SU-DHL-6 (cell line): ENCODE measurements around the gene ORMDL3.

ENCODE experiments used
- H2AFZ ChIP-seq: fragments of 200-600 bp; sonication (generic); 2 replicates; pipeline ENCODE4 v1.6.1; 2014; ENCODE audit warnings: low read depth, mild to moderate bottlenecking, moderate library complexity, mixed read lengths, antibody characterized with exemption, low read length; ENCODE audit not compliant: severe bottlenecking
- H3F3A ChIP-seq: fragments of 200-600 bp; shearing (Covaris generic); 2 replicates; pipeline ENCODE4 v1.6.0; 2016; ENCODE audit warnings: antibody characterized with exemption, mild to moderate bottlenecking; ENCODE audit not compliant: insufficient read depth
- H3K27ac ChIP-seq: fragments of 200-600 bp; sonication (generic); 2 replicates; pipeline ENCODE4 v1.5.1; 2016; ENCODE audit warnings: low read depth, mild to moderate bottlenecking, low read length, moderate library complexity, mixed read lengths
- H3K27me3 ChIP-seq: fragments of 200-600 bp; sonication (generic), shearing (Covaris generic); 2 replicates; pipeline ENCODE4 v1.6.0; 2014; ENCODE audit warnings: mild to moderate bottlenecking, low read length
- H3K36me3 ChIP-seq: fragments of 200-600 bp; sonication (generic); 2 replicates; pipeline ENCODE4 v1.6.1; 2014; ENCODE audit warnings: mild to moderate bottlenecking, low read length, mixed read lengths
- H3K4me2 ChIP-seq: fragments of 300-600, 200-600 bp; shearing (Covaris generic), sonication (generic); 2 replicates; pipeline ENCODE4 v1.6.0; 2014; ENCODE audit warnings: low read length, low read depth, mild to moderate bottlenecking; ENCODE audit not compliant: poor library complexity, severe bottlenecking
- H3K4me3 ChIP-seq: fragments of 200-600 bp; sonication (generic); 2 replicates; pipeline ENCODE4 v1.5.1; 2014; ENCODE audit warnings: antibody characterized with exemption, low read length, mild to moderate bottlenecking, mixed read lengths; ENCODE audit not compliant: insufficient read depth, poor library complexity, severe bottlenecking
- H3K79me2 ChIP-seq: fragments of 200-600 bp; sonication (generic); 2 replicates; pipeline ENCODE4 v1.6.1; 2014; ENCODE audit warnings: mild to moderate bottlenecking, low read length, moderate library complexity; ENCODE audit not compliant: insufficient read depth
- H3K9ac ChIP-seq: fragments of 200-600 bp; sonication (generic); 2 replicates; pipeline ENCODE4 v1.7.0; 2014; ENCODE audit warnings: mild to moderate bottlenecking, low read length
- H3K9me2 ChIP-seq: fragments of 200-600 bp; sonication (generic); replicated peaks from 2 replicates; pipeline ENCODE4 v1.6.1; 2014; ENCODE audit warnings: low read length; ENCODE audit not compliant: insufficient read depth
- H3K9me3 ChIP-seq: fragments of 200-600 bp; sonication (generic); 2 replicates; pipeline ENCODE4 v1.6.1; 2014; ENCODE audit warnings: low read length, mixed read lengths; ENCODE audit not compliant: insufficient read depth
- H4K20me1 ChIP-seq: fragments of 200-600 bp; sonication (generic); 2 replicates; pipeline ENCODE4 v1.6.1; 2014; ENCODE audit warnings: low read depth, mild to moderate bottlenecking, antibody characterized with exemption, low read length, moderate library complexity, mixed read lengths
- EZH2phosphoT487 ChIP-seq: fragments of 200-600 bp; sonication (generic), shearing (Covaris generic); conservative IDR thresholded peaks from 2 replicates; pipeline ENCODE4 v1.6.1; 2018; ENCODE audit warnings: mild to moderate bottlenecking, antibody characterized with exemption, low read length, moderate library complexity, mixed read lengths
- TF ChIP-seq, protein P1 (sequence below): fragments of 200-600 bp; sonication (generic); IDR thresholded peaks from one replicate; pipeline ENCODE4 v1.5.1; 2017; ENCODE audit warnings: antibody characterized with exemption, mild to moderate bottlenecking, low read length, moderate library complexity; ENCODE audit not compliant: insufficient read depth, poor library complexity, severe bottlenecking

ORMDL3 gene

DNA sequence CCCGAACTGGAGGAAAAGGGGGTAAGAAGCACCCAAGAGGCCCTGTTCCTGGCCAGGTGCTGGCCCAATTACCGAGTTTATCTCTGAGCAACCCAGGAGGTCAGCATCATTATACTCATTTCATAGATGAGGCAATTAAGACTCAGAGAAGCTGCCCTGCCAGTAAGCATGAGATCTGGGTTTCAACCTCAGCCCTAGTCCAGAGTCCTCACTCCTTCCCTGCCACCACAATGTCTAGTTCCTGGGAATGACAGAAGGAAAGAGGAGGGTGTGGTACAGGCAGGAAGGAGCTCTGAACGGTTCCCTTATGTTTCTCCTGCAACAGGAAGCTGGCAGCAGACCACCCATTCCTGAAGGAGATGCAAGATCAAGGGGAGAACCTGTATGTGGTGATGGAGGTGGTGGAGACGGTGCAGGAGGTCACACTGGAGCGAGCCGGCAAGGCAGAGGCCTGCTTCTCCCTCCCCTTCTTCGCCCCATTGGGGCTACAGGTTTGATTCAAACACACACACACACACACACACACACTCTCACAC lies 42.8 kb upstream of the ORMDL3 start:
- Histone ChIP-seq H3F3A (no peaks in the 10 kb centered on the region), H3K36me3 (no peaks in the 10 kb centered on the region), H3K79me2 (no peaks in the 10 kb centered on the region), H3K27me3 (no peaks in the 10 kb centered on the region), H3K9me3 (no peaks in the 10 kb centered on the region), H3K9me2 (no peaks in the 10 kb centered on the region), H3K9ac (no peak overlapping the region), H3K4me2 (no peak overlapping the region), H3K27ac (no peak overlapping the region), H2AFZ (no peak overlapping the region), H3K4me3 (no peak overlapping the region), H4K20me1 (no peaks in the 10 kb centered on the region)
- TF ChIP-seq, protein P1, sequence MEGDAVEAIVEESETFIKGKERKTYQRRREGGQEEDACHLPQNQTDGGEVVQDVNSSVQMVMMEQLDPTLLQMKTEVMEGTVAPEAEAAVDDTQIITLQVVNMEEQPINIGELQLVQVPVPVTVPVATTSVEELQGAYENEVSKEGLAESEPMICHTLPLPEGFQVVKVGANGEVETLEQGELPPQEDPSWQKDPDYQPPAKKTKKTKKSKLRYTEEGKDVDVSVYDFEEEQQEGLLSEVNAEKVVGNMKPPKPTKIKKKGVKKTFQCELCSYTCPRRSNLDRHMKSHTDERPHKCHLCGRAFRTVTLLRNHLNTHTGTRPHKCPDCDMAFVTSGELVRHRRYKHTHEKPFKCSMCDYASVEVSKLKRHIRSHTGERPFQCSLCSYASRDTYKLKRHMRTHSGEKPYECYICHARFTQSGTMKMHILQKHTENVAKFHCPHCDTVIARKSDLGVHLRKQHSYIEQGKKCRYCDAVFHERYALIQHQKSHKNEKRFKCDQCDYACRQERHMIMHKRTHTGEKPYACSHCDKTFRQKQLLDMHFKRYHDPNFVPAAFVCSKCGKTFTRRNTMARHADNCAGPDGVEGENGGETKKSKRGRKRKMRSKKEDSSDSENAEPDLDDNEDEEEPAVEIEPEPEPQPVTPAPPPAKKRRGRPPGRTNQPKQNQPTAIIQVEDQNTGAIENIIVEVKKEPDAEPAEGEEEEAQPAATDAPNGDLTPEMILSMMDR: no peak
- TF ChIP-seq EZH2phosphoT487: no peak

GRCh38 chr17:39969375-39969774 lies 42.0 kb upstream of the ORMDL3 start:
- Histone ChIP-seq H3K36me3 (no peaks in the 10 kb centered on the region), H3K27ac (no peak overlapping the region), H3K27me3 (no peaks in the 10 kb centered on the region), H2AFZ (no peak overlapping the region), H4K20me1 (no peaks in the 10 kb centered on the region), H3K9ac (no peak overlapping the region), H3F3A (no peaks in the 10 kb centered on the region), H3K9me2 (no peaks in the 10 kb centered on the region), H3K79me2 (no peaks in the 10 kb centered on the region), H3K4me3 (no peak overlapping the region), H3K9me3 (no peaks in the 10 kb centered on the region), H3K4me2 (no peak overlapping the region)
- TF ChIP-seq, protein P1: no peak
- no peak for TF ChIP-seq EZH2phosphoT487

GRCh38 chr17:39968761-39969160 lies 41.4 kb upstream of the ORMDL3 start:
- TF ChIP-seq EZH2phosphoT487: no peak
- TF ChIP-seq, protein P1: no peak
- Histone ChIP-seq H3K27ac (no peak overlapping the region), H3K4me2 (no peak overlapping the region)

GRCh38 chr17:39966771-39967170 lies 39.4 kb upstream of the ORMDL3 start:
- H3F3A ChIP-seq: no peaks in the 10 kb centered on the region
- no peaks in the 10 kb centered on the region for H3K36me3 ChIP-seq
- H3K9ac ChIP-seq: no peak overlapping the region
- no peak overlapping the region for H3K4me2 ChIP-seq
- H3K9me3 ChIP-seq: no peaks in the 10 kb centered on the region
- H3K27ac ChIP-seq: no peak overlapping the region
- H3K9me2 ChIP-seq: no peaks in the 10 kb centered on the region
- H4K20me1 ChIP-seq: no peaks in the 10 kb centered on the region
- no peaks in the 10 kb centered on the region for H3K27me3 ChIP-seq
- H3K4me3 ChIP-seq: no peak overlapping the region
- TF ChIP-seq, protein P1: no peak
- TF ChIP-seq EZH2phosphoT487: no peak
- H3K79me2 ChIP-seq: no peaks in the 10 kb centered on the region
- no peak overlapping the region for H2AFZ ChIP-seq

More at GRCh38 chr17:39968761-39969160, 41.4 kb upstream of the ORMDL3 start:
- H3K9me2 ChIP-seq: no peaks in the 10 kb centered on the region
- H3F3A ChIP-seq: no peaks in the 10 kb centered on the region
- H3K9me3 ChIP-seq: no peaks in the 10 kb centered on the region
- H3K4me3 ChIP-seq: no peak overlapping the region
- H3K36me3 ChIP-seq: no peaks in the 10 kb centered on the region
- H4K20me1 ChIP-seq: no peaks in the 10 kb centered on the region
- H3K79me2 ChIP-seq: no peaks in the 10 kb centered on the region
- H3K27me3 ChIP-seq: no peaks in the 10 kb centered on the region
- no peak overlapping the region for H3K9ac ChIP-seq
- H2AFZ ChIP-seq: no peak overlapping the region
